NB4 (cell line): Measurements from ENCODE around the gene EFL1.

ENCODE experiments used
- POLR2A ChIP-seq: IDR thresholded peaks from 2 replicates; pipeline ENCODE4 v1.6.1; 2011; ENCODE audit warnings: mild to moderate bottlenecking; ENCODE audit not compliant: insufficient read length; ENCODE audit errors: extremely low read depth
- TF ChIP-seq, protein P1 (sequence below): IDR thresholded peaks from one replicate; pipeline ENCODE4 v1.5.1; 2012; ENCODE audit warnings: low read depth, low read length

DNA sequence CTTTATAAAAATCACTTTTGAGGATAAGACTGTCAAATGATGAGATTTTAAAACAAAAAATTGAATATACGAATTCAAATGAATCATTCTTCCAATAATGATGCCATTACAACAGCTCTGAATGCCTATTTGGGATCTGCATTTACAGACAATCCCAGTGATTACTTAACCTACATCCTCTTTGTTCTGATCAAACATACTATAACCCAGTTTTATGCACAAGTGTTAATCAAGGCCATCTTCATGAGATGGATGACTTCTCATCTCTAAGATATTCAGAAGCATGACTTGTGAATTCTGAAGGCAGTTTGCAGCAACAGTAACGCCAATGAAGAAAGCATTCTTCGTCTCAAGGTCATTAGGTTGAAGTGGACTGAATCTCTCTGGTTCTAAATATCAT lies 126.4 kb downstream of the EFL1 start:
- TF ChIP-seq, protein P1, sequence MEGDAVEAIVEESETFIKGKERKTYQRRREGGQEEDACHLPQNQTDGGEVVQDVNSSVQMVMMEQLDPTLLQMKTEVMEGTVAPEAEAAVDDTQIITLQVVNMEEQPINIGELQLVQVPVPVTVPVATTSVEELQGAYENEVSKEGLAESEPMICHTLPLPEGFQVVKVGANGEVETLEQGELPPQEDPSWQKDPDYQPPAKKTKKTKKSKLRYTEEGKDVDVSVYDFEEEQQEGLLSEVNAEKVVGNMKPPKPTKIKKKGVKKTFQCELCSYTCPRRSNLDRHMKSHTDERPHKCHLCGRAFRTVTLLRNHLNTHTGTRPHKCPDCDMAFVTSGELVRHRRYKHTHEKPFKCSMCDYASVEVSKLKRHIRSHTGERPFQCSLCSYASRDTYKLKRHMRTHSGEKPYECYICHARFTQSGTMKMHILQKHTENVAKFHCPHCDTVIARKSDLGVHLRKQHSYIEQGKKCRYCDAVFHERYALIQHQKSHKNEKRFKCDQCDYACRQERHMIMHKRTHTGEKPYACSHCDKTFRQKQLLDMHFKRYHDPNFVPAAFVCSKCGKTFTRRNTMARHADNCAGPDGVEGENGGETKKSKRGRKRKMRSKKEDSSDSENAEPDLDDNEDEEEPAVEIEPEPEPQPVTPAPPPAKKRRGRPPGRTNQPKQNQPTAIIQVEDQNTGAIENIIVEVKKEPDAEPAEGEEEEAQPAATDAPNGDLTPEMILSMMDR: no peak
- no peak for TF ChIP-seq POLR2A
